ENCODE measurements around the gene TP63. TPM values are rescaled to one million over a fixed set of nuclear protein-coding genes. Genes with fewer than 3 reads are reported as not detected.

Gene TP63
- polyA plus RNA-seq, 1 donor from 2014 or later = 0.12 TPM

GRCh38 chr3:189841473-189842205 lies 210.4 kb downstream of the TP63 start:
- Histone ChIP-seq H3K4me2 (ENCODE audit: low read length) (no peak overlapping the region), H3K9me3 (ENCODE audit: low read length) (no peaks in the 10 kb centered on the region), H3K9ac (ENCODE audit: low read length) (no peak overlapping the region)

GRCh38 chr3:189842681-189843602 lies 211.8 kb downstream of the TP63 start:
- TF ChIP-seq EZH2 (IDR thresholded peaks at IDR 0.05; ENCODE audit: borderline replicate concordance, insufficient read depth, low read length, poor library complexity, severe bottlenecking) = no peak
- no peak for TF ChIP-seq MXI1 (conservative IDR thresholded peaks at IDR 0.05; ENCODE audit: poor library complexity, severe bottlenecking)
- TF ChIP-seq SMC3 (conservative IDR thresholded peaks at IDR 0.05; ENCODE audit: poor library complexity) = no peak
- TF ChIP-seq EP300 (conservative IDR thresholded peaks at IDR 0.05; ENCODE audit: poor library complexity, severe bottlenecking) = no peak

More at GRCh38 chr3:189841473-189842205, 210.4 kb downstream of the TP63 start:
- Histone ChIP-seq H2AFZ (ENCODE audit: low read depth, low read length) (no peak overlapping the region), H3K27me3 (ENCODE audit: insufficient read depth, low read depth, low read length) (no peaks in the 10 kb centered on the region), H3F3A (ENCODE audit: insufficient read depth, low read length, poor library complexity, severe bottlenecking) (no peaks in the 10 kb centered on the region), H3K27ac (ENCODE audit: low read length) (no peak overlapping the region), H3K9me2 (ENCODE audit: insufficient read depth, low read length) (no peaks in the 10 kb centered on the region), H4K20me1 (ENCODE audit: insufficient read depth) (no peaks in the 10 kb centered on the region), H3K36me3 (ENCODE audit: insufficient read depth, low read length) (no peaks in the 10 kb centered on the region), H3K4me3 (ENCODE audit: low read length) (no peak overlapping the region), H3K79me2 (replicated peaks; ENCODE audit: insufficient read depth, low read length) (no peaks in the 10 kb centered on the region)
- TF ChIP-seq TAF1 (IDR thresholded peaks at IDR 0.05; ENCODE audit: low read depth) (no peak), EP300 (conservative IDR thresholded peaks at IDR 0.05; ENCODE audit: poor library complexity, severe bottlenecking) (no peak), CTCF (IDR thresholded peaks at IDR 0.05; ENCODE audit: poor library complexity, severe bottlenecking) (no peak), MXI1 (conservative IDR thresholded peaks at IDR 0.05; ENCODE audit: poor library complexity, severe bottlenecking) (no peak)

GRCh38 chr3:189845069-189845468 lies 213.9 kb downstream of the TP63 start:
- Histone ChIP-seq H3K36me3 (ENCODE audit: insufficient read depth, low read length) (no peaks in the 10 kb centered on the region), H3K4me3 (ENCODE audit: low read length) (no peak overlapping the region), H2AFZ (ENCODE audit: low read depth, low read length) (no peak overlapping the region), H3K4me2 (ENCODE audit: low read length) (no peak overlapping the region), H3K27ac (ENCODE audit: low read length) (no peak overlapping the region), H3K9me2 (ENCODE audit: insufficient read depth, low read length) (no peaks in the 10 kb centered on the region), H3K27me3 (ENCODE audit: insufficient read depth, low read depth, low read length) (no peaks in the 10 kb centered on the region), H3K9ac (ENCODE audit: low read length) (no peak overlapping the region), H3K9me3 (ENCODE audit: low read length) (no peaks in the 10 kb centered on the region), H3F3A (ENCODE audit: insufficient read depth, low read length, poor library complexity, severe bottlenecking) (no peaks in the 10 kb centered on the region), H3K79me2 (replicated peaks; ENCODE audit: insufficient read depth, low read length) (no peaks in the 10 kb centered on the region), H4K20me1 (ENCODE audit: insufficient read depth) (no peaks in the 10 kb centered on the region)
- TF ChIP-seq RAD21 (conservative IDR thresholded peaks at IDR 0.05) = no peak
- TF ChIP-seq EP300 (conservative IDR thresholded peaks at IDR 0.05; ENCODE audit: poor library complexity, severe bottlenecking) = no peak
- no peak for TF ChIP-seq CTCF (IDR thresholded peaks at IDR 0.05; ENCODE audit: poor library complexity, severe bottlenecking)
- TF ChIP-seq SMC3 (conservative IDR thresholded peaks at IDR 0.05; ENCODE audit: poor library complexity) = no peak
- no peak for TF ChIP-seq REST (IDR thresholded peaks at IDR 0.05; ENCODE audit: borderline replicate concordance)
- no peak for TF ChIP-seq EZH2 (IDR thresholded peaks at IDR 0.05; ENCODE audit: borderline replicate concordance, insufficient read depth, low read length, poor library complexity, severe bottlenecking)
- no peak for TF ChIP-seq POLR2AphosphoS5 (IDR thresholded peaks at IDR 0.05)
- TF ChIP-seq TAF1 (IDR thresholded peaks at IDR 0.05; ENCODE audit: low read depth) = no peak
- no peak for TF ChIP-seq MXI1 (conservative IDR thresholded peaks at IDR 0.05; ENCODE audit: poor library complexity, severe bottlenecking)

More at GRCh38 chr3:189842681-189843602, 211.8 kb downstream of the TP63 start:
- no peaks in the 10 kb centered on the region for H3K36me3 ChIP-seq (ENCODE audit: insufficient read depth, low read length)
- no peaks in the 10 kb centered on the region for H3K9me3 ChIP-seq (ENCODE audit: low read length)
- H3K4me2 ChIP-seq (ENCODE audit: low read length) = no peak overlapping the region
- H3K4me3 ChIP-seq (ENCODE audit: low read length) = no peak overlapping the region
- no peaks in the 10 kb centered on the region for H3K9me2 ChIP-seq (ENCODE audit: insufficient read depth, low read length)
- no peaks in the 10 kb centered on the region for H3K27me3 ChIP-seq (ENCODE audit: insufficient read depth, low read depth, low read length)
- H3K9ac ChIP-seq (ENCODE audit: low read length) = no peak overlapping the region
- H3F3A ChIP-seq (ENCODE audit: insufficient read depth, low read length, poor library complexity, severe bottlenecking) = no peaks in the 10 kb centered on the region
- no peaks in the 10 kb centered on the region for H4K20me1 ChIP-seq (ENCODE audit: insufficient read depth)
- H2AFZ ChIP-seq (ENCODE audit: low read depth, low read length) = no peak overlapping the region
- no peaks in the 10 kb centered on the region for H3K79me2 ChIP-seq (replicated peaks; ENCODE audit: insufficient read depth, low read length)
- H3K27ac ChIP-seq (ENCODE audit: low read length) = no peak overlapping the region
